HG03039 (cell line): ENCODE data around the gene OSTN.
"Not testable (repeated sequence)": the region's sequence is repeated elsewhere in the genome, so short reads cannot be mapped to it uniquely, and the experiment has no call there.

Experiments used
- ATAC-seq: cut with Tn5 transposase; IDR thresholded peaks from one replicate; pipeline ENCODE4 v1.9.1; 2021; ENCODE audit warnings: mild to moderate bottlenecking, moderate library complexity; ENCODE audit not compliant: unreplicated experiment

Gene OSTN

GRCh38 chr3:191198932-191199331 is at the start of gene OSTN:
TSS of gene OSTN (plus strand) at chr3:191199241. CDS start at chr3:191212533, 13,292 bp downstream.
- no peak for ATAC-seq

GRCh38 chr3:191151653-191152052 is 47.4 kb upstream of the OSTN start:
- no peak for ATAC-seq

GRCh38 chr3:191154827-191155226 is 44.2 kb upstream of the OSTN start:
- ATAC-seq: no peak

DNA sequence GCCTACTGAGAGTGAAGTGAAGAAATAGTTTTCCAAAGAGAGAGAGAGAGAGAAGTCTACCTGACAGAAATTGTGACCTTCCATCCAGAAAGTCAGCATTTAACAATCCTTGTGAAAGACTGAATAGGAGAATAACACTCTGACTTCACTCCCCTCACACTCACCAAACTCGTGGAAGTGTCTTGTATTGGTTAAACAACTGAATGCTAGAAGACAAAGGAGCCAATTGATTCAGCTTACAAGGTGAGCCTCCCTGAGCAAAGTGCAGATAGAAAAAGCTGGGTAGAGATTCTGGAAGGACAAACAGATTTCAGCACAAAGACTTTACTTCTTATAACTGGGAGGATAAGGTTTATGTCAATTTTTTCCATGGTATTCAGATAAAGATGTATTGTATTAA is 40.8 kb upstream of the OSTN start:
- ATAC-seq: no peak

- ATAC-seq: no peak
Observed at GRCh38 chr3:191158815-191159214, 40.2 kb upstream of the OSTN start.

- ATAC-seq: no peak
Observed at GRCh38 chr3:191165802-191166201, 33.2 kb upstream of the OSTN start.

DNA sequence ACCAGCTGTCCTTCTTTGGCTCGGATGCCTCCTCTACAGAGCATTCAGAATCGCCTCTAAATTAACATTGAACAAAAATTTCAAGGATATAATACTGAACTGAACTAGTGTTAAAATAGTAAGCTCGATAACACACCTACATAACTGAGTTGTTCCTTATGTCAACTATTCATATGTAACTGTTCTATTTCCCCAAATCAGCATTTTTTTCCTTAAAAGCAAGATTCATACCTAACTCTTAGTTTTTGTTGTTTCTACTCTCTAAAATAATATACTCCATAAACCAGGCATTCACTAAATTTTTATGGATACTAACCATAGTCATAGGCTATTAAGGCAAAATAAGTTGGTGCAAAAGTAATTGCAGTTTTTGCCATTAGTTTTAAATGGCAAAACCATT is 32.7 kb upstream of the OSTN start:
- no peak for ATAC-seq

- ATAC-seq: no peak
Observed at GRCh38 chr3:191169566-191169965, 29.5 kb upstream of the OSTN start.

DNA sequence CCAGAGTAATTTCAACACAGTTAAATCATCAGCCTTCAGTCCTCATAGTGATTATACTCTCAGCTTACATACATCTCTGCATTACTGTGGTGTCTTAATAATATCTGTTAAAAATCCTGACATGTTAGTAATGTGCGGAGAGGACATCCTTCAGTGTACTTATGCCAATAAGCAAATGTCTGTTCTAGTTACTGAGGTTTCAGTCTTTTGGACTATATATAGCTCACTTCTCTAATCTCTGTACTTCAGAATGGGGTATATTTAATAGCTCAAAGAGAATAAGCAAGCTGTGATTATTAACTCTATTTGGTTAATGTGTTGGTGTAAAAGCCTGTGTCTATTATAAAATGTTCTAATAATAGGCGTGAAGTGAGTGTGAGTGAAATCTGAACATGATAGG is 28.9 kb upstream of the OSTN start:
- no peak for ATAC-seq

DNA sequence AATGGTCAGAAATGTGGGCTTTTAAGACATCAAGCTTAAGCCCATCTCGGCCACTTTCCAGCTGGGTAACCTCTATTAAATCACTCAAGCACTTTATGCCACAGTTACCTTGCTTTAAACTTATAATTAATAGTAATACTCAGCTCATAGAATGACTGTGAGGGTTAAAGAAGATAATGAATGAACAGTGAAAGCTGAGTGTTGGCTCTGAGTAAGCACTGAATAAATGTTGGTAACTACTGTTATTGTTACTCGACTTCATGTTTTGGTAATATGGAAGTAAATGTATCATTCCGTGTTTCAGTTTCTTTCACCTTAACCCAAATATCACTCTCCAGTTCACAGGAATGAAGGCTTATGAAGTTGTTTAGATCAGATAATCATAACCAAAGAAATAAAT is 23.9 kb upstream of the OSTN start:
- no peak for ATAC-seq

GRCh38 chr3:191176038-191176785 is 22.8 kb upstream of the OSTN start:
- ATAC-seq: no peak

- not testable (repeated sequence) for ATAC-seq
Observed at GRCh38 chr3:191185382-191185781, 13.7 kb upstream of the OSTN start.

- not testable (repeated sequence) for ATAC-seq
Observed at GRCh38 chr3:191188246-191188645, 10.8 kb upstream of the OSTN start.

DNA sequence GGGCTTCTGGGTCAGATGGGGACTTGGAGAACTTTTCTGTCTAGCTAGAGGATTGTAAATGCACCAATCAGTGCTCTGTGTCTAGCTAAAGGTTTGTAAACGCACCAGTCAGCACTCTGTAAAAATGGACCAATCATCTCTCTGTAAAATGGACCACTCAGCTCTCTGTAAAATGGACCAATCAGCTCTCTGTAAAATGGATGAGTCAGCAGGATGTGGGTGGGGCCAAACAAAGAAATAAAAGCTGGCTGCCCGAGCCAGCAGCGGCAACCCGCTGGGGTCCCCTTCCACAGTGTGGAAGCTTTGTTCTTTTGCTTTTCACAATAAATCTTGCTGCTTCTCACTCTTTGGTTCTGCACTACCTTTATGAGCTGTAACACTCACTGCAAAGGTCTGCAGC is 6.8 kb upstream of the OSTN start:
- not testable (repeated sequence) for ATAC-seq

- no peak for ATAC-seq
Observed at GRCh38 chr3:191192941-191193340, 6.1 kb upstream of the OSTN start.

GRCh38 chr3:191197761-191198306 is 1.2 kb upstream of the OSTN start:
- no peak for ATAC-seq

DNA sequence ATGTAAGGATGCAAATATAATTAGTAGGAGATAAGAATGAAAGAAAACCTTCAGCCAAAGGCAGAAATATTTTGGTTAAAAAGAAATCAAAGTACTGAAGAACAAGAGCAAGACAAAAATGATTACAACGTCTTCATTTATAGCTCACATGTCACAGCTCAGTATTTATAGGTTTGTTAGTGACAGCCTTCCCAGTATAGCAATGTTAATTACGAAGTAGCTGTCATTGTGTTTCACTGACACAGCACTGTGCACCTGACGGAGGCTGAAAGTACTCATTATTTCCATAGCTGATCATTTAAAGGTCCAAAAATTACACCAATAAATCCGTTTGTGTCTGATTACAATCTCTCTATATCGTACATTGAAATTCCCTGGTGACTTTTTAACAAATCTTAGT is 561 bp upstream of the OSTN start:
- no peak for ATAC-seq

GRCh38 chr3:191210032-191210431 is 11.0 kb downstream of the OSTN start:
- ATAC-seq: no peak

GRCh38 chr3:191216510-191216909 is 17.5 kb downstream of the OSTN start:
- ATAC-seq: no peak

- no peak for ATAC-seq
Observed at GRCh38 chr3:191217301-191217700, 18.3 kb downstream of the OSTN start.

DNA sequence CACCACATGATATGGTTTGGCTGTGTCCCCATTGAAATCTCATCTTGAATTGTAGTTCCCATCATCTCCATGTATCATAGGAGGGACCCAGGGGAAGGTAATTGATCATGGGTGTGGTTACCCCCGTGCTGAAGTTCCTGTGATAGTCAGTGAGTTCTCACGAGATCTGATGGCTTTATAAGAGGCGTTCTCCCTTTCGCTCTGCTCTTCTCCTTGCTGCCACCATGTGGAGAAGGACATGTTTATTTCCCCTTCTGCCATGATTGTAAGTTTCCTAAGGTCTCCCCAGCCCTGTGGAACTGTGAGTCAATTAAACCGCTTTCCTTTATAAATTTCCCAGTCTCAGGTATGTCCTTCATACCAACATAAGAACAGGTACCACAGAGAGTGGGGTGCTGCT is 21.9 kb downstream of the OSTN start:
- no peak for ATAC-seq

- no peak for ATAC-seq
Observed at GRCh38 chr3:191221638-191222037, 22.6 kb downstream of the OSTN start.

DNA sequence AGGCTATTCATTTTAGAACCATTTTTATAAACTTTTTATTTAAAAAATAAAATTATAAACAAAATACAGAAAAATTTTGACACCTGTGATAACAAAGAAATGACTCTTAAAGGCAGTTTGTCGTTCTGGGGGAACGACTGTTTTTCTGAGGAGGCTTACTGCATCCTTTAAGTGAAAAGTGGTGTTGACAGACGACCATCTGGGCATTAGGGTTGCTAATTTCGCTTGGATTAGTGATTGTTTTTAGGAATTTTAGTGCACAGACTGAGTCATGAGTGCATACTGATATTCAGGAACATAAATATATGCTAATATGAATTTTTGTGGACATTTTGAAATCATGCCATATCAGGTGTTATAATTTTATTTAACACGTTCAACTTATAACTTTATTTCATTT is 28.5 kb downstream of the OSTN start:
- ATAC-seq: no peak
